Vagina (tissue), 2 donors: Measurements from ENCODE around the gene TAOK2. TPM values are rescaled to one million over a fixed set of nuclear protein-coding genes. Genes with fewer than 3 reads are reported as not detected.

Experiments
- DNase-seq, 2 donors: peaks; one replicate each; pipeline ENCODE4 v3.0.0-alpha.2; 2017; ENCODE audit errors: extremely low spot score in 2 of 2
- H3K27ac ChIP-seq: fragments of 200-600 bp; sonication (generic); one replicate; pipeline ENCODE4 v1.5.1; 2019
- H3K27me3 ChIP-seq: fragments of 200-600 bp; sonication (generic); one replicate; pipeline ENCODE4 v1.5.1; 2019
- H3K36me3 ChIP-seq, 2 donors: fragments of 200-600 bp; sonication (generic); one replicate each; pipeline ENCODE4 v1.5.1; 2017 to 2019
- H3K4me1 ChIP-seq: fragments of 200-600 bp; sonication (generic); one replicate; pipeline ENCODE4 v1.5.1; 2019
- H3K4me3 ChIP-seq, 2 donors: fragments of 200-600 bp; sonication (generic); 1 replicate in 1 of 2; 2 replicates in 1 of 2; pipeline ENCODE4 v1.5.1; 2016 to 2019
- H3K9me3 ChIP-seq: fragments of 200-600 bp; sonication (generic); one replicate; pipeline ENCODE4 v1.5.1; 2019
- POLR2A ChIP-seq, 2 donors: fragments of 450-650 bp; IDR thresholded peaks; one replicate each; pipeline ENCODE4 v1.6.1; 2017; ENCODE audit warnings: antibody characterized with exemption in 2 of 2, mild to moderate bottlenecking in 2 of 2, moderate library complexity in 2 of 2
- POLR2AphosphoS5 ChIP-seq, 2 donors: sonication (generic); formaldehyde crosslinking; IDR thresholded peaks; one replicate each; pipeline ENCODE4 v1.9.0; 2017; ENCODE audit warnings: antibody characterized with exemption in 2 of 2, mild to moderate bottlenecking in 2 of 2, low read depth in 1 of 2; ENCODE audit not compliant: insufficient read depth in 1 of 2
- intact Hi-C: fragments of 100-400 bp; cut with DNase I; formaldehyde crosslinking; loops from one replicate; pipeline ENCODE4 v1.15.1; 2023
- total RNA-seq: library from RNA; depleted of rRNA; stranded (reverse); fragments of >200 nt; gene quantifications from one replicate; pipeline ENCODE4 v1.2.3, GENCODE V29; 2016
- TF ChIP-seq, protein P1 (sequence below), 3 experiments: fragments of 450-650 bp in 2 of 3; fragments of 200-600 bp in 1 of 3; sonication (generic) in 1 of 3; IDR thresholded peaks; one replicate each; pipeline ENCODE4 v1.5.1; 2017 to 2019; ENCODE audit warnings: antibody characterized with exemption in 3 of 3, mild to moderate bottlenecking in 2 of 3, moderate library complexity in 2 of 3

Gene TAOK2
- total RNA-seq, 1 donor from 2014 or later: 33.1 TPM

DNA sequence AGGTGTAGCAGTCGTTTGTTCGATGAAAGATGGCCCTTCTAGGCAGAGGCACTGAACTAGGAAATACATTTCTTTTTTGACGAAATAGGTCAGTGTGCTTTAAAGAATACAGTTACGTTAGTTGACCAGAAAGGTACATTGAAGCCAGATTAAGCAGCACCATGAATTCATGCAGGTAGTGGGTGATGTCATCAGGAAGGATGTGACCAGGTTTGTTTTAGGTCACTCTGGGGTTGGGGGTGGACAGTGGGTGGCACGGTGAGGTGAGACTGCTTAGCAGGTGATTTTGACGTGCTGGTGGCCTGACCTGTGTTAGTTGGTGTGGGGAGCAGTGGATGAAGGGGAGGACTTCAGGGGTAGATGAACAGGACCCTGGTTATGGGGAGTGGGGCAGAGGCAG, 25.9 kb downstream of the TAOK2 start:
- Histone ChIP-seq H3K4me1 (peaks cover 14% of the 10 kb centered on the region), H3K27me3 (no peaks in the 10 kb centered on the region), H3K4me3 (no peak overlapping the region), H3K36me3 (peaks cover 0 to 21% of the 10 kb centered on the region in 2 donors), H3K27ac (no peak overlapping the region), H3K9me3 (no peaks in the 10 kb centered on the region)
- DNase-seq: no peak
- intact Hi-C loops: loop anchor here (5.0 to 10.0 kb wide), 2 partner anchors 75 to 187 kb away; partner anchors contain the start of genes KCTD13 and PRRT2
- no peak for TF ChIP-seq POLR2AphosphoS5 (IDR thresholded peaks at IDR 0.05; ENCODE audit: insufficient read depth in 1 of 2, low read depth in 1 of 2)

DNA sequence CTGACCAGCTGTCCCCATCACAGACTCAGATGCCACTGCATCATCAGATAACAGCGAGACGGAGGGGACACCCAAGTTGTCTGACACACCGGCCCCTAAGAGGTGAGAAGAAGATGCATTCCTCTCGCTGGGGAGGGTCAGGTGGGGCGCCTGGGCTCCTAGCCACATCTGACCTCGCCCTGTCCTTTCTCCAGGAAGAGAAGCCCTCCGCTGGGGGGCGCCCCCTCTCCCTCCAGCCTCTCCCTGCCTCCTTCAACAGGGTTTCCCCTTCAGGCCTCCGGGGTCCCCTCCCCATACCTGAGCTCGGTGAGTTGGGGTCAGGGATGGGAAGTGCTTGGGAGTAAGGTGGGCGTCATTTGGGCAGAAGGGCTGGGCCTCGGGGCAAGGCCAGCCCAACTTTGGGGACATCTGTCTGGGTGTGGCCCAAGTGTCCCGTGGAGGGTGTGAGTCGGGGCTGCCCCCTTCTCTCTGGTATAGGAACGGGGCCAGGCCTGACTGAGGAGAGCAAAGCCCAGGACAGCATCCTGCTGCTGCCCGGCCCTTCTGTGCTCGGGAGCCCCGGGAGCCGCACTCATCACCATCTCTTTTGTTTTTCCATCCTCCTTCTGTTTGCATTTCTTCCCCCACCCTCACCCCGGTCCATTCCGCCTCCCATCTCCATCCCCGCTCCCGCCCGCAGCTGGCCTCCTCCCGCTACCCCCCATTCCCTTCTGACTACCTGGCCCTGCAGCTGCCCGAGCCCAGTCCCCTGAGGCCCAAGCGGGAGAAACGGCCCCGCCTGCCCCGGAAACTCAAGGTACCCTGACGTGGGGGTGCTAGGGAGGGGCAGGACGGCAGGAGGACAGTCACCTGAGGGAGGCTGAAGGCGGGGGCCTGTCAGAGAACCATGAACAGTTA, 27.3 kb downstream of the TAOK2 start:
- Histone ChIP-seq H3K4me1 (peaks cover 9% of the 10 kb centered on the region), H3K27me3 (no peaks in the 10 kb centered on the region), H3K27ac (no peak overlapping the region), H3K9me3 (no peaks in the 10 kb centered on the region), H3K4me3 (no peak overlapping the region), H3K36me3 (peaks cover 0 to 21% of the 10 kb centered on the region in 2 donors)
- intact Hi-C loops: loop anchor here (10.0 kb wide), 1 partner anchor 76 kb away; the partner anchor contains the start of gene KCTD13
- TF ChIP-seq, protein P1, sequence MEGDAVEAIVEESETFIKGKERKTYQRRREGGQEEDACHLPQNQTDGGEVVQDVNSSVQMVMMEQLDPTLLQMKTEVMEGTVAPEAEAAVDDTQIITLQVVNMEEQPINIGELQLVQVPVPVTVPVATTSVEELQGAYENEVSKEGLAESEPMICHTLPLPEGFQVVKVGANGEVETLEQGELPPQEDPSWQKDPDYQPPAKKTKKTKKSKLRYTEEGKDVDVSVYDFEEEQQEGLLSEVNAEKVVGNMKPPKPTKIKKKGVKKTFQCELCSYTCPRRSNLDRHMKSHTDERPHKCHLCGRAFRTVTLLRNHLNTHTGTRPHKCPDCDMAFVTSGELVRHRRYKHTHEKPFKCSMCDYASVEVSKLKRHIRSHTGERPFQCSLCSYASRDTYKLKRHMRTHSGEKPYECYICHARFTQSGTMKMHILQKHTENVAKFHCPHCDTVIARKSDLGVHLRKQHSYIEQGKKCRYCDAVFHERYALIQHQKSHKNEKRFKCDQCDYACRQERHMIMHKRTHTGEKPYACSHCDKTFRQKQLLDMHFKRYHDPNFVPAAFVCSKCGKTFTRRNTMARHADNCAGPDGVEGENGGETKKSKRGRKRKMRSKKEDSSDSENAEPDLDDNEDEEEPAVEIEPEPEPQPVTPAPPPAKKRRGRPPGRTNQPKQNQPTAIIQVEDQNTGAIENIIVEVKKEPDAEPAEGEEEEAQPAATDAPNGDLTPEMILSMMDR (IDR thresholded peaks at IDR 0.05): no peak
- TF ChIP-seq POLR2AphosphoS5 (IDR thresholded peaks at IDR 0.05; ENCODE audit: insufficient read depth in 1 of 2, low read depth in 1 of 2): no peak
- no peak for DNase-seq

DNA sequence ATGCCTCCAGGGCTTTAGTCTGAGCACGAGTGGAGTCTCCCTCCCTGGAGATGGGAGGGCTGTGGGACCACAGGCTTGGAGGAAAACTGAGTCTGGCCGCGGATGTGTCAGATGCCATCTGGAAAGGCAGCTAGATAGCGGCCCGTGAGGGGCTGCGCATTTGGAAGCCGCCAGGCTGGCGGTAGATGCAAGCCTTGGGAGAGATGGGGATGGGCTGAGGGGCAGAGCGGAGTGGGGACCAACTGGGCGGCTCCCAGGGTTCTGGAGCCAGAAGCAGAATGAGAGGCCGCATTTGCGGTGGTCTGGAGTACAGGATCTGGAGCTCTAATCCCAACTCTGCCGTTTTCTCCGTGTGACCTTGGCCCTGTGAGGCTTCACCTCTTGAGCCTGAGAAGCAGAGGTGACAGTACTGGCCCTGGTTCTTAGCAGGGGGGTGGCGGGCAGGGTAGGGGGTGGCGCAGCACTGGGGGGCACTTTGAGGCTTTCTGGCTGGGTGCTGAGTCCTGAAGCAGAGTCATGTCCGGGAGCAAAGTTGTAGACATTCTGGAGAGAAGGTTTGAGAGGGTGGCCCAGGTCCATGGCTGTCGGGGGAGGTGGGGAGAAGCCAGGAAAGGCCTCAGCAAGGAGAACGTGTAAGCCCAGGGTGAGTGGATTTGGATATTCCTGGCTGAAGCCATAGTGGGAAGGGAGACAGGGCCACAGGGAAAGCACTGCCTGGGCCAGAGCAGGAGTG, 29.1 kb downstream of the TAOK2 start:
- H3K36me3 ChIP-seq: peaks cover 0 to 16% of the 10 kb centered on the region in 2 donors

DNA sequence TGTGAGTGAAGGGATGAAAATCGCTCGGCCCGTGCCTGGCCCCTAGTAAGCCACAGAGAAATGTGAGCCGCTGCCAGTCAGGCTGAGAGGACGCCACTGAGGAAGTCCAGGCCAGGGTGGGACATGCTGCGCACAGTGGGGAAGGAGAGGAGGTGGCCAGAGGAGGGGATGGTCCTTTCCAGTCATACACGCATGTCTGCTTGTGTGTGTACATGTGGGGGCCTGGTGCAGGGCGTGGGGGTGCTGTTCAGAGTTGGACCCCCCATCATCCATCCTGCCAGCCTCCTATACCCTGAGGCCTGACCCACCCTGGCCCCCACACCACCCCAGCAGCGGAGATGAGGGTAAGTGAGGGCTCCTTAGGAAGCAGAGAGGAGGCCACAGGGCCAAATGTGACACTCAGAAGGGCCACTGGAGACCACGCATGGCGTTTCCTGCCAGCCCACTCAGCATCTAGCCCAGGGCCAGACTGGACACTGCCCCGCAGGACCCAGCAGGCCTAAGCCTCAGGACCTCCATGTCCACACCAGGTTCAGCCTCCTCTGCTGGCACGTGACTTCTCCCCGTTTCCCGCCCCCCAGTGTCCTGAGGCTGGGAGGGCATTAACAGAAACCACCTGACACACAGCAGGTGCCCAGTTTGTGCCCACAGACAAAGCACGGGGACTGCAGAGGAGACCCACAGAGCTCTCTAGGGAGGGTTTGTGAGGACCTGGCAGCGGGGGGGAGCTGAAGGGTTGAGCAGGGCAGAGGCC, 30.2 kb downstream of the TAOK2 start:
- H3K4me3 ChIP-seq: no peak overlapping the region
- TF ChIP-seq POLR2AphosphoS5 (IDR thresholded peaks at IDR 0.05; ENCODE audit: insufficient read depth in 1 of 2, low read depth in 1 of 2): no peak
- TF ChIP-seq, protein P1 (IDR thresholded peaks at IDR 0.05): no peak
- no peak for TF ChIP-seq POLR2A (IDR thresholded peaks at IDR 0.05)
- no peaks in the 10 kb centered on the region for H3K27me3 ChIP-seq
- no peak for DNase-seq
- H3K36me3 ChIP-seq: peaks cover 0 to 15% of the 10 kb centered on the region in 2 donors
- no peaks in the 10 kb centered on the region for H3K4me1 ChIP-seq
- intact Hi-C loops: loop anchor here (10.0 kb wide), 1 partner anchor 79 kb away; the partner anchor contains the start of gene KCTD13
- no peak overlapping the region for H3K27ac ChIP-seq
- H3K9me3 ChIP-seq: no peaks in the 10 kb centered on the region

More for the DNA sequence above, 29.1 kb downstream of the TAOK2 start:
- no peaks in the 10 kb centered on the region for H3K4me1 ChIP-seq
- intact Hi-C loops: loop anchor here (10.0 kb wide), 1 partner anchor 78 kb away; the partner anchor contains the start of gene KCTD13
- H3K27ac ChIP-seq: no peak overlapping the region
- no peak overlapping the region for H3K4me3 ChIP-seq
- TF ChIP-seq POLR2AphosphoS5 (IDR thresholded peaks at IDR 0.05; ENCODE audit: insufficient read depth in 1 of 2, low read depth in 1 of 2) (no peak), POLR2A (IDR thresholded peaks at IDR 0.05) (no peak)
- TF ChIP-seq, protein P1 (IDR thresholded peaks at IDR 0.05): no peak
- H3K27me3 ChIP-seq: no peaks in the 10 kb centered on the region
- no peaks in the 10 kb centered on the region for H3K9me3 ChIP-seq
- DNase-seq: no peak

DNA sequence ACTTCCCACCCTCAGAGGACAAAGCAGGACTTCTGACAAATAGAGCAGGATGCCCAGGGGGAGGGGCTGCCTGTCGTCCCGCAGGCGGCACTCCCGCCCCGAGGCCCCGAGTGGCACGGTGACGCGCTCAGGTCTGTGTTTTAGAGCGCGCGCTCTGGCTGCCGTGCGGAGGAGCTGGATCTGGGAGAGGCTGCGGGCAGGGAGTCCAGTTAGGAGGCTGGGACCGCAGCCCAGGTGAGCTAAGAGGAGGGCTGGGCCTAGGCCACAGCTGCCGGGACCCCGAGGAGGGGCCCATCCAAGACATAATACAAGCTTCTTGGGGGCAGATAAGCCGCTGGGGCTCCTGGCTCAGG, 30.7 kb downstream of the TAOK2 start:
- Histone ChIP-seq H3K36me3 (peaks cover 0 to 15% of the 10 kb centered on the region in 2 donors), H3K27ac (no peak overlapping the region), H3K4me3 (no peak overlapping the region), H3K27me3 (peaks cover 4% of the 10 kb centered on the region), H3K9me3 (no peaks in the 10 kb centered on the region), H3K4me1 (no peaks in the 10 kb centered on the region)
- no peak for DNase-seq
- TF ChIP-seq POLR2A (IDR thresholded peaks at IDR 0.05) (no peak), POLR2AphosphoS5 (IDR thresholded peaks at IDR 0.05; ENCODE audit: insufficient read depth in 1 of 2, low read depth in 1 of 2) (no peak)
- TF ChIP-seq, protein P1 (IDR thresholded peaks at IDR 0.05): no peak
- intact Hi-C loops: loop anchor here (10.0 kb wide), 1 partner anchor 80 kb away; the partner anchor contains the start of gene KCTD13
